ENCODE results near the gene CHD5.

The CHD5 gene

DNA sequence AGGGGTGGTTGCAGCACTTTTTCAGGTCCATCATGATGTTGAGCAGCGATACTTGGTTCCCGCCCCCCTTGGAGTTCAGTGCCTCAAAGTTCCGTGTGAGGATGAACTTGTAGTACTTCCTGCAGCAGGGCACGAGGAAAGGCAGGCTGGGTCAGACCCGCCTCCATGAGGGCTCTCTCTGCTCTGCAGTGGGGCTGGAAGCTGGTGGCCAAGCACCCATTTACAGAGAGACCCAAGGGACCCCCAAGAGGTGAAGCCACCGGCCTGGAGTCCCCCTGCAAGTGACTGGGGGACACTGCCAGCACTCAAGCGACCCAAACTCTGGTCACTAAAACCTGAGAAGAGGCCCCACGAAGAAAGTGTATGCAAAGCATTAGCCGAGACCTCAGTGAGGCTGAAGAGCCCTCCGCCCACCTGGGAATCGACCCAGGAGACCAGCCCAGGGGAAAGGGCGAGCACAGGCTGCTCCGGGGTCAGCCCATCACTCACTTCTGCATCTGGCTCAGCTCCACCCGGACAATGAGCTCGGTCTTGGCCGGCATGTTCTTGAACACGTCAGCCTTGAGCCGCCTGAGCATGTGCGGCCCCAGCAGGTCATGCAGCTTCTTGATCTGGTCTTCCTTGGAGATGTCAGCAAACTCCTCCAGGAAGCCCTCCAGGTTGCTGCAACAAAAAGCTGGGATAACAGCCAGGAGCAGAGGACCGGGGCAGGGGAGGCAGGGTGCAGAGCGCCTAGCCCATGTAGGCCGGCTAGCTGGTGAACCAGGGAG lies 45.2 kb downstream of the CHD5 start:
- no peak for DNase-seq (ENCODE audit: low read depth in 2 of 2, low spot score in 1 of 2)

DNA sequence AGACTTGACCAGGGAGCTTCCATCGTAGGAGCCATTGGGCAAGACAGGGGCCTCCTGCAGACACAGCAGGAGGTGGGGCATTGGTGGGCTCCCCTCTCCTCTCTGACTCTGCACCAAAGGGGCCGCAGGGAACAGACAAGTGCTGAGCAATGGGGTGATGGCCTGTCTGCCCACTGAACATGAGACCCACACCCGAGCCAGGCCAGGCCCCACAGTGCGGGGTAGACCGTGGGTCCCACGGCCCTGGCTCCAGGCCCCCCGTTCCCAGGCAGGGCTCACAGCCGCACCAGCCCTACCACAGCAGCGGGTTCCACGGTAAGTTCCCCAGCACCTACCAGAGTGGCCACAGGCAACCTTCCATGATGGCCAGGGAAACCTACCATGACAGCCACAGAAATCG lies 45.9 kb downstream of the CHD5 start:
- DNase-seq (ENCODE audit: low read depth in 2 of 2, low spot score in 1 of 2) = no peak

DNA sequence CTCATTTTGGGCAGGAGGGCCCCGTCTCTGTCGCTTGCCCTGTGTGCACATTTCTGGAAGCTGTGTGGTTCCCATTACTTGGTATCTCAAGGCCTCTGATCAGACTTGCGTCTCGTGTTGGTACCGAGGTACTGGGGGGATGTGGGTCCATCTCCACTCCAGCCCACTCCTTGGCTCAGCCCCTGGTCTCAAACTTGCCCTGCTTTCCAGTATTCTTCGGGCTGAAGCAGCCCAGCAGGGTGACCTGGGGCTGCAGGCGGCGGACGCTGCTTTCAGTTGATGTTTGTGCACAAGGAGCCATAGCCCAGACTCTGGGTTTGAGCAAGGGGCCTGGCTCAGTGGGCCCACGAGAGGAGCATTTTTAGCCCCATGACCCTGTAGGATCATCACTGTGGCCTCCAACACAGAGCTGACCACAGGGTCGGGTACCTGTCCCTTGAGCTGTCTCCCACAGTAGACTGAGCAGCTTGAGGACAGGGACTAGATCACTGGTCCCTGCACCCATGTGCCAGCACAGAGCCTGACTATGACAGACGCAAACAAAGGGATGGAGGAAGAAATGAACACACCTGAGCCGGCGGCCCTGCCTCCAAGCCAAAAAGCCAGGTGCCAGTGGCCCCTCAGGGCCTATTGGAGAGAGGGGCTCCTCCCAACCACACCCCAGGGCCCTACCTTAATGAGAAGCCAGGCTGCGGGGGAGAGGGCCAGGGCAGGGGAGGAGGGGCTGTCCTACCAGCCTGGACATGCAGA lies 46.8 kb downstream of the CHD5 start:
- no peak for DNase-seq (ENCODE audit: low read depth in 2 of 2, low spot score in 1 of 2)

DNA sequence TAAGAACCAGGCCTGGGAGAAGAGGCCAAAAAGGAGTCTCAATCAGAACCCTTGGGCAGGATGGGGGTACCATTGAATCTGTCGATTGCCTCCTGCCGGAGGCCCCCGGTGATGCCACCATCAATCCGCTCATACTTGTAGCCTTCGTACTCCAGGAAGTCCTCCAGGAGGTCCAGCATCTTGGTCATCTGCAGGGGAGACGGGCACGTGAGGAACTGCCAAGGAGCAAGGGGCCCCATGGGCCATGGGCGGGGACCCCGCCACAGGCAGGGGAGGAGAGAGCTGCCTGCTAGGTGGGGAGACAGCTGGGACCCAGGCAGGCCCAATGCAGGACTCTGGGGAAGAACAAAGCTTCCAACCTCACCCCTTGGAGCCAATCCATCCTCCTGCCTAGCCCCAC lies 48.6 kb downstream of the CHD5 start:
- DNase-seq (ENCODE audit: low read depth in 2 of 2, low spot score in 1 of 2) = no peak

DNA sequence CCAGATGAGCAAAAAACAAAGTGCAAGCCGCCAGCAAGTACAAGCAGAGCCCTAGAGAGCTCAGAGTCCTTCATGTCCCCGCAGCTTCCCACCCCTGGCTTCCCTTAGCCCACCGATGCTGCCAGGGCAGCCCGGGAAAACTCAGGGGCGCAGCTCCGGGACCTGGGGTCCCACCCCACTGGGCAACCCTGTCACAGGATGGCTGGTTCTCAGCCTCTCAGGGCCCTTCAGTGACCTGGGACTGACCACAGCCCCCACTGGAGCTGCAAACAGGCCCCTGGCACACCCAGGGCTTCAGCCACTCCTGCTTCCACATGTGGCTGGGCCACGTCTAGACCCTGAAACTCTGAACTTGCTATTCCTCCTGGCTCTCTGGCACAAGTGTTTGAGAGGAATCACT lies 49.5 kb downstream of the CHD5 start:
- DNase-seq (ENCODE audit: low read depth in 2 of 2, low spot score in 1 of 2) = no peak

DNA sequence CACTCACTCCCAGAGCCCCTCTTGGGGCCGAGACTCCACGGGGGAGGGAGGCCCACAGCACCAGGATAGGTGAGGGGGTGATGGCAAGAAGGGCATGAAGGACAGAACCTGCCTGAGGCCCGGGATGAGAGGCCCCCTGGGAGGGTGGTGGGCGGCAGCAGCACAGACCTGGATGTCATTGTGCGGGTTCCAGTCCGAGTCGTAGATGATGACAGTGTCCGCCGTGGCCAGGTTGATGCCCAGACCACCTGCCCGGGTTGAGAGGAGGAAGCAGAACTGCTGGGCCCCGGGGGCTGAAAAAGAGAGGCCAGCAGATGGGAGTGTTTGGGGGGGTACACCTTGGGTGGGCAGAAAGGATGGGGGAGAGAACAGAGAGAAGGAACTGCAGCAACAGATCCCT lies 50.1 kb downstream of the CHD5 start:
- DNase-seq (ENCODE audit: low read depth in 2 of 2, low spot score in 1 of 2) = no peak

DNA sequence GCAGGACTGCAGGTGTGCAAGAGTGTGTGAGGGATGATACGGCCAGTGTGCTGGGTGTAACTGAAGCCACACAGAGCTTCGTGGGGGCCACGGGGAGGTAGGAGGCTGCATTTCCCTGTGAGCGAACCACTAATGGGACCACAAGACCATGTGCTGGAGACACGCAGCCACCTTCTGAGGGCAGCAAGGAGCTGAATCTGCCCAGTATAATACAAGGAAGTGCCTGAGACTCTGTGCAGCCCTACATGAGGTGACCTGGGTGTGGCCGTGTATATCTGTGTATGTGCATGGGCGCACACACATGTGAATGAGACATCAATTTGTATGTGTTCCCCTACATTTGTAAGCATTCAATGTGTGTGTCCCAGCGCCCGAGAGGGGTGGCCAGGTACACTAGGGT lies 50.8 kb downstream of the CHD5 start:
- DNase-seq (ENCODE audit: low read depth in 2 of 2, low spot score in 1 of 2) = no peak

DNA sequence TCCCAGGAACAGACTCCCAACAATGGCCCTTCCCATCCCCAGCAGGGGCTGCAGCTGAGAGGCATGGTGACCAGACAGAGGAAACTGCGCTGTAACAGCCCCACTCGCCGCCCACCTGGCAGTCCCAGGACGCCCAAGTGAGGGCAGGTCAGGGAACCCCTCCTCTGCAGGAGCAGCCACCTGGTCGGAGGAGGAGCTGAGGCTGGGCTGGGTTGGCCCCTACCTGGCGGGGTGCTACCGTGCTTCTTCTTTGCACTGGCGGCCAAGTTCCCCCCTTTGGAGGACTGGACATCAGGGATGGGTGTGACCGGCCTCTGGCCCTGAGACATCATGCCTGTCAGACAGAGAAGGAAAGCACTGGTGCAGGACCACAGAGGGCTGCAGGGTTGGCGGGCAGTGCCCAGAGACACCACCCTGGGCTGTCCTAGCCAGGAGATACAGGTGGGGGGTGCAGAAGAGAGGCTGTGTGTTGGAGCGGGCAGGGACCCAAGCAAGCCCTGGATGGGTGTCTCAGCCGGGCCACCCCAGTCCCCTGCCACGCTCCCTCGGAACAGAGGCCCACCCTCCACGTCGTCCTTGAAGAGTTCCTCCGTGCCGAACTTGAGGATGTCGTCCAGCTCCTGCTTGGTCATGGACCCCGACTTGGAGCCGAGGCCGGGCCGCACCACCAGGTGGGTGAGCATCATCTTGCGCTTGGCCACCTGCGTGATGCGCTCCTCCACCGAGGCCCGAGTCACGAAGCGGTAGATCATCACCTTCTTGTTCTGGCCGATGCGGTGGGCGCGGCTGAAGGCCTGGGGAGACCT lies 51.6 kb downstream of the CHD5 start:
- DNase-seq (ENCODE audit: low read depth in 2 of 2, low spot score in 1 of 2) = no peak

DNA sequence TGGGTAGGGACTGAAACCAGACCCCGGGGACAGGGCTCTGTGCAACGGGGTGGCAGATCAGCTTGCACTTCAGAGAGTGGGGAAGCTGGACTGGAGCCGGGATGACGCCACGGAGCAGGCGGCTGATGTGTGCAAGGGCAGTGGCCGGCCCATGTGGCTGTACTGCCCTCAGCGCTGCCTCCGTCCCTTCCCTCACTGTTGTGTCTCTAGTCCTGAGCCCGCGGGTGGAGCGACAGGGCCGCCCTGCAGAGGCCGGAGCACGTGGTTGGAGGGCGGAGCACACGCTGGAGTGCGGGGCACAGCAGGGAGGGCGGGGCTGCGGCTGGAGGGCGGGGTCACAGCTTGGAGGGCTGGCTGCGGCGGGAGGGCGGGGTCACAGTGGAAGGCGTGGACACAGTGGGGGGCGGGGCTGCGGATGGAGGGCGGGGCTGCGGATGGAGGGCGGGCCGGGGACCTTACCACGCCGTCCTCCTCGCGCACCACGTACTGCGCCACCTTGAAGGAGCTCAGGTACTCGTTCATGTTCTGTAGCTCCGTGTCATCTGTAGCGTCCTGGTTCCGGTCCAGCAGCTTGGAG lies 52.4 kb downstream of the CHD5 start:
- peak; percentile 28 to 45 for DNase-seq (ENCODE audit: low read depth in 2 of 2, low spot score in 1 of 2)

DNA sequence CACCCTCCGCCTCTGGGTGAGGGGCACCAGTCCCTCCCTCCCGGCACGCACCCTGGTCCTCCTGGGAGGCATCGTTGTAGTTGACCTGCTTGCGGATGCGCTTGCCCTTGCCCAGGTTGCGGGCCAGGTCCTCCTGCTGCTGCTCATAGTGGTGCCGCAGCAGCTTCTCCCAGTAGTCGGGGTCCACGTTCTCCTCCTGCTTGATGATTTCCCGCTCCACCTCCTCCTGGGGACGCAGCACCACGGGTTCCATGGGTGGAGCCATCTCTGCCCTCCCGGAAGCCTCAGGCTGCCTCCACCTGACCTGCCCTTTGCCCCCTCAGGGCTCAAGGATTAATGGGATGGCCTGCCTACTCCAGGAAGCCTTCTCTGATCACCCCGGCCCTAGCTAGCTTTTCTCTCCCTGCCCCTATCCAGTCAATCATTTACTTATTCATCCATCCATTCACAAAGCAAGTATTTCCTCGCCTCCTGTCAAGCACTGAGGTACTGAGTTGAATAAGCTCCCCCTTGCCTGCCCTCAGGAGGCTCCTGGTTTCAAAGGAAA lies 53.5 kb downstream of the CHD5 start:
- DNase-seq (ENCODE audit: low read depth in 2 of 2, low spot score in 1 of 2) = no peak

DNA sequence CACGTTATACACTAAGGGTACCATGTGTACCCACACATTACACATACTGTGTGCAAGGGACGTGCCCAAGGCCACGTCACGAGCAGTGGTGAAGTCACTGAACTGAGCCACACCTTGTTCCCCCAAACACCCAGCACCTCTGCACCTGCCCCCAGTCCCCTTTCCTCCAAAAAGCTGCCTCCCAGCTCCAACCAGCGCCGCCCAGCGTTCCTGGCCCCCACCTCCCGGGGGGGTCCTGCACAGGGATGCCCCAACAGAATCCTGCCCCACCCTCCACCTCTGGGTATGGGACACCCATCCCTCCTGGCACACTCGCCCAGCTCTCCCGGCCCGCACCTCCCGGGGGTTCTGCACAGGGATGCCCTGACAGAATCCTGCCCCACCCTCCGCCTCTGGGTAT lies 54.1 kb downstream of the CHD5 start:
- DNase-seq (ENCODE audit: low read depth in 2 of 2, low spot score in 1 of 2) = no peak

DNA sequence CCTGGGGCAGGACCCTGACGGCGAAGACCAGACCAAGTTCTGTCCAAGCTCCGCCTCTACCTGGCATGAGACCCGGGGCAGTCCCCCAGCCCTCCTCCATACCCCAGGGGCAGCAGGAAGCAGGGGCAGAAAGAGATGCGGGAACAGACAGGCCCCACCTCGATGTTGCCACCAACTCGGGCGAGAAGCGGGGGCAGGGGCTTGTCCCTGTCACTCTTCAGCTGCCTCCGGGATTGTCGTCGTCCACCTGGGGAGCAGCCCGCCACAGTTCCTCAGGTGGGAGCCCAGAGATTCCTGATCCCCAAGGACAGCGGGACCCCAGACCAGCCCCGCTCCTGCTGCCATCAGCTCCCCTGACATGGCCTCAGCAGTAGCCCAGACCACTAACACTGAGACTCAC lies 54.8 kb downstream of the CHD5 start:
- DNase-seq (ENCODE audit: low read depth in 2 of 2, low spot score in 1 of 2) = no peak

DNA sequence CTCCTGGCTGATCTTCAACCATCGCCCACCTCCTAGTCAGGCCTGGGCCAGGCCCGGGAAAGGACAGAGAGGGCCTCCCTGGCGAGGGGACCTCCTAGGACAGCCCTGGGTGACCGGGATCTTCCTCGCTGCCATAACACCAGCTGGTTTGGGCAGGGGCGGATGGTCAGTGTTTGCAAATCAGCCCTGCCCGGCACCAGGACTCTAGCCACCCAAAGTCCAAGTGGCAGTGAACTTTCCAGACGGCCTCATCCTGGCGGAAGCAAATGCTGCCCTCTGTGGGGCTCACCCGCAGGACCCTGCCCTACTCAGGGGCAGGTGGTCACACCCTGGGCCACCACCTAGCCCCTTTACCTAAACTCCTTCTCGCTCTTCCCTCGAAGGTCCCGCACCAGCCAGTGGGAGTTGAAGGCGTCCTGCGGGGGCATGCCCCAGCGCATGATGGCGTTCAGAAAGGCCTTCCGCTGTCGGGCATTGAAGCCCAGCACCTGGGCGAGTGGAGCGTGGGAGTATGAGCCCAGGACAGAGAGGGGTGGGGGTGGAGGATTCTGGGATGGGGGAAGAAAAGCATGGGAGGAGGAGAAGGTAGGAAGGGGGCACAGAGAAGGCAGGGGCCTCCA lies 55.3 kb downstream of the CHD5 start:
- DNase-seq (ENCODE audit: low read depth in 2 of 2, low spot score in 1 of 2) = no peak

DNA sequence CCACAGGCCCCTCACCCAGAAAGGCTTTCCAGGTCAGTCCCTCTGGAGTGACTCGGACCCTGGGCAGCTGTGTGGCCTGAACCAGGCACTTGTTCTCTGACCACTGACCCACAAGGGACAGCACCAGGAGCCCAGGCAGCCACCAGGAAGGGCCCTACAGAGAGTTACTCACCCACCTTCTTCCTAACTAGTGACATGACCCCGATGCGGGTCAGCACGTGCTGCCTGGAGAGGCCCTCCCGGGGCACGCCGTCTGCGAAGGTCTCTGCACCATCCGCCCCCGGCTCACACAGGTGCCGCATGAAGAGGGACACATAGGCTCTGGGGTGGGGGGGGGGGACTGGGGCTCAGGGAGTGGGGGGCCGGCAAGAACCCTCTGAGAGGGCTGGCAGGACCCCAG lies 55.8 kb downstream of the CHD5 start:
- no peak for DNase-seq (ENCODE audit: low read depth in 2 of 2, low spot score in 1 of 2)

DNA sequence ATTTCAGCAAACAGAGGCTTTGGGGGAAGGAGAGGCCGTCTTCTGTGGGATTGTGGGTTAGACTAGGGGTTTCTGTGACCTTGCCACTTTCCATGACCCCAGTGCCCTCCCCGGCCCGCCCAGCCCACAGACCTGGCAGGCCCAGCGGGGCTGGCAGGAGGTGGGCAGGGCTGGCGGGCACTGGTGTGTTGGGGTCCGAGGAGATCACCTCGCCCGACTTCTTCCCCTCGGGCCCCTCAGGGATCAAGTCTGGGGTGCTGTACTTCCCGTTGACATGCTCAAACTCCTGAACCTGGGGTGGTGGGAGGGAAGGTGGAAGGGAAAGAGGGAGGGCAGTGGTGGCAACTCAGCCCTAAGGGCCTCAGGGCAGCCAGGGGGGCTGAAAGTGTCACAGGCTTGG lies 56.3 kb downstream of the CHD5 start:
- no peak for DNase-seq (ENCODE audit: low read depth in 2 of 2, low spot score in 1 of 2)

DNA sequence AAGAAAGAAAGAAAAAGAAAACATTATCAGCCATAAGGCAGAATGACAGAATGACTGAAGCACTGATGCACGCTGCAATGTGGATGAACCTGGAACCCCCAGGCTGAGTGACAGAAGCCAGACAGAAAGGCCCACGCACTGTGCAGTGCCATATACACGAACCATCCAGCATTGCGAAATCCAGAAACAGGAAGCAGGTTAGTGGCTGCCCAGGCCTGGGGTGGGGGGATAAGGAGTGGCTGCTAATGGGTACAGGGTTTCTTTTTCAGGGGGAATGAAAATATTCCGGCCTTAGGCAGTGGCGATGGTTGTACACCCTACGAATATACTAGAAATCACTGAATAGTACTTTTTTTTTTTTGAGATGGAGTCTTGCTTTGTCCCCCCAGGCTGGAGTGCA lies 57.0 kb downstream of the CHD5 start:
- DNase-seq (ENCODE audit: low read depth in 2 of 2, low spot score in 1 of 2) = no peak

DNA sequence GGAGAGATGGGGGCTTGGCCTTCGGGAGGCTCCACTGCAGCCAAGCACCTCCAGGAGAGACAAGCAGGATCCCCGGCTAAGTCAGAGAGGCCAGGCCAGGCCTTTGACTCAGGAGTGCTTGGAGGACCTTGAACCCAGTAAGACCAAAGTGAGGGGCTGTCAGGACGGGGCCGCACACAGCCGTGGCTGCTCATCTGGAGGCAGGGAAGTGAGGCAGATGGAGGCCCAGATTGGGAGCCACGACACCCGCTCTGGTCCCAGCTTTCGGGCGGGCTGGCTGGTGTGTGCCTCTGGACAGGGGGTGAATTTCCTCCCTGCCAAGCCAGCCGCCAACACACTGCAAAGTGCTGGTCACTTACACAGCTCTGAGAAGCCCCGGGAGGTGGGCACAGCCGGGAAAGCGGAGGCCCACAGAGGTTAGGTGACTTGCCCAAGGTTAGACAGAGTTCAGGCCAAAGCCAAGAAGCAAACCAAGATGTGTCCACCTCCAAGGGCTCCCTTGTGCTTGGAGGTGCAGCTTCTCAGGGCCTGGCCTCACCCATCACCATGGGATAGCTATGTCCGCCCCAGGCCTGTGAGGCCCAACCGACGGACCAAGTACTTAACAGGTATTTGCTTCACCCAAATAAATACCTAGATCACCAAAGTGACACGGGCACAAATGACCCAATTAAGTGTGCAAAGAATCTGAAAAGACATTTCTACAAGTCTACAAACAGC lies 58.3 kb downstream of the CHD5 start:
- no peak for DNase-seq (ENCODE audit: low read depth in 2 of 2, low spot score in 1 of 2)

DNA sequence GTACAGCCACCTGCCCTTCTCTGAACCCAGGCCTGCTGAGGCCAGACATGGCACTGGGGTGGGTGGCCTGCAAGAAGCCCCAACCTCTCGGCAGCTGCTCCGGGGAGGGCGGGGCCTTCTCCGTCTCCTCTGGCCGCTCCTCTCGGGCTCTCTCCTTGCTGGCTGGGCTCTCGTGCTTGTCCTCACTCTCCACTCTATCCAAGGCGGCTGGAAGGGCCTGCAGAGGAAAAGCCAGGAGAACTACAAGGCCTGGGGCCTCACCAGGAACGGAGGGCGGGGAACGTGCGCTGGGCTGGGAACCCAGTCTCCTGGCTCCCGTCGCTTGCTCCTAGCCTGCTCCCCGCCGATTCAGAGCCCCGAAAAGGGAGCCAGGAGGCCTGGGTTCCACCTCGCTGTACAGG lies 59.1 kb downstream of the CHD5 start:
- DNase-seq (ENCODE audit: low read depth in 2 of 2, low spot score in 1 of 2) = no peak

DNA sequence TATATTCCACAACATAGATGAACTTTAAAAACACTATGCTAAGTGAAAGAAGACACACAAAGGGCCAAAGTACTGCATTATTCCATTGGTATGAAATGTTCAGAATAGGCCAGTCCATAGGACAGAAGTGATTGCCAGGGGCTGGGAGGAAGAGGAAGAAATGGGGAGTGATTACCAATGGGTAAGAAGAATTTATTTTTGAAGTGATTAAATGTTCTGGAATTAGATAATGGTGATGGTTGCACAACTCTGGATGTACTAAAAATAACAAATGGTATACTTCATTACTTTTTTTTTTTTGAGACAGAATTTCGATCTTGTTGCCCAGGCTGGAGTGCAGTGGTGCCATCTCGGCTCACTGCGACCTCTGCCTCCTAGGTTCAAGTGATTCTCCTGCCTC lies 61.7 kb downstream of the CHD5 start:
- DNase-seq (ENCODE audit: low read depth in 2 of 2, low spot score in 1 of 2) = no peak

DNA sequence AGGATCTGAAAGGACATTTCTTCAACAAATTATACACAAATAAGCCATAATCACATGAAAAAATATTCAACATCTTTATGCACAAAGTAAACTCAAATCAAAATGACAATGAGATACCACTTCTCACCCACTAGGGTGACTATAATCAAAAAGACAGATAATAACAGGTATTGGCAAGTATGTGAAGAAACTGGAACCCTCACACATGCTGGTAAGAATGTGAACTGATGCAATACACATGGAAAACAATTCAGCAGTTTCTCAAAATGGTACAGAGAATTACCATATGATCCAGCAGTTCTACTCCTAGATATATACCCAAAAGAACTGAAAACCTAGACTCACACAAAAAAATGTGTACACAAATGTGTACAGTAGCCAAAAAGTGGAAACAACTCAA lies 62.5 kb downstream of the CHD5 start:
- no peak for DNase-seq (ENCODE audit: low read depth in 2 of 2, low spot score in 1 of 2)
